ENCODE measurements around the gene PRR20A. TPM values are rescaled to one million over a fixed set of nuclear protein-coding genes. Genes with fewer than 3 reads are reported as not detected.
"Not testable (repeated sequence)": the region's sequence is repeated elsewhere in the genome, so short reads cannot be mapped to it uniquely, and the experiment has no call there.

PRR20A gene
- total RNA-seq: not detected

- CTCF ChIA-PET, H3K27ac Mint-ChIP-seq: not testable (repeated sequence)
These were observed at the start of gene PRR20A for GRCh38 chr13:57140235-57140968. PRR20A (plus strand) TSS chr13:57140918; CDS start chr13:57141305, 387 bp downstream.

GRCh38 chr13:57114945-57115344 lies 25.8 kb upstream of the PRR20A start:
- Mint-ChIP-seq H3K27me3 (no peaks in the 10 kb centered on the region), H3K4me1 (ENCODE audit: low read depth) (no peaks in the 10 kb centered on the region), H3K27ac (no peak overlapping the region), H3K4me3 (no peak overlapping the region), H3K9me3 (peaks cover 26% of the 10 kb centered on the region), H3K36me3 (ENCODE audit: low read depth) (no peaks in the 10 kb centered on the region)
- TF ChIP-seq, protein P1, sequence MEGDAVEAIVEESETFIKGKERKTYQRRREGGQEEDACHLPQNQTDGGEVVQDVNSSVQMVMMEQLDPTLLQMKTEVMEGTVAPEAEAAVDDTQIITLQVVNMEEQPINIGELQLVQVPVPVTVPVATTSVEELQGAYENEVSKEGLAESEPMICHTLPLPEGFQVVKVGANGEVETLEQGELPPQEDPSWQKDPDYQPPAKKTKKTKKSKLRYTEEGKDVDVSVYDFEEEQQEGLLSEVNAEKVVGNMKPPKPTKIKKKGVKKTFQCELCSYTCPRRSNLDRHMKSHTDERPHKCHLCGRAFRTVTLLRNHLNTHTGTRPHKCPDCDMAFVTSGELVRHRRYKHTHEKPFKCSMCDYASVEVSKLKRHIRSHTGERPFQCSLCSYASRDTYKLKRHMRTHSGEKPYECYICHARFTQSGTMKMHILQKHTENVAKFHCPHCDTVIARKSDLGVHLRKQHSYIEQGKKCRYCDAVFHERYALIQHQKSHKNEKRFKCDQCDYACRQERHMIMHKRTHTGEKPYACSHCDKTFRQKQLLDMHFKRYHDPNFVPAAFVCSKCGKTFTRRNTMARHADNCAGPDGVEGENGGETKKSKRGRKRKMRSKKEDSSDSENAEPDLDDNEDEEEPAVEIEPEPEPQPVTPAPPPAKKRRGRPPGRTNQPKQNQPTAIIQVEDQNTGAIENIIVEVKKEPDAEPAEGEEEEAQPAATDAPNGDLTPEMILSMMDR (IDR thresholded peaks at IDR 0.05): no peak
- ChIA-PET POLR2A (no interaction called here), CTCF (no interaction called here)
- no peak for DNase-seq
- no peak for ATAC-seq
- intact Hi-C loops (cut with micrococcal nuclease): no loop called here

More at GRCh38 chr13:57140235-57140968, at the start of gene PRR20A:
- H3K4me3 Mint-ChIP-seq; POLR2A ChIA-PET; H3K9me3 Mint-ChIP-seq; H3K27me3 Mint-ChIP-seq; ATAC-seq; DNase-seq; H3K4me1 Mint-ChIP-seq (ENCODE audit: low read depth); intact Hi-C loops (cut with micrococcal nuclease); H3K36me3 Mint-ChIP-seq (ENCODE audit: low read depth): not testable (repeated sequence)

DNA sequence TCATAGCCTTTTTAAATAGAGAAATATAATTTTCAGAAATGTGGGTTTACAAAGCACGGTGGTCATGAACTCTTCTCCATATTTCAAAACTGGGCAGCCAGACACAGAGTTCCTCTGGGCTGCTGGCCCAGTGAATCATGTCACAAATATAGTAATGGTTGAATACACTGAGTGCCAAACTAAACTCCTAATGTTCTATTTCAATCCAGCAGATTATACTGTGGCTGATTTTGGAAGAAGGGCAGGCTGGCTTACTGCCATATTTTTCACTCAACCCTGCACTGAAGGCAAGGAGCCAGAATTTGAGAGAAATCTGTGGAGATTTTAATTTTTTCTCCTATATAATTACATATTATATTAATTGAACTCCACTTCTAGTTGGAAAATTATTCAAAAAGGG lies 17.0 kb upstream of the PRR20A start:
- DNase-seq: no peak
- ATAC-seq: no peak
- ChIA-PET CTCF (no interaction called here), POLR2A (no interaction called here)
- H3K27ac Mint-ChIP-seq: no peak overlapping the region
- TF ChIP-seq, protein P1 (IDR thresholded peaks at IDR 0.05): no peak
- H3K4me1 Mint-ChIP-seq (ENCODE audit: low read depth): no peaks in the 10 kb centered on the region
- H3K36me3 Mint-ChIP-seq (ENCODE audit: low read depth): no peaks in the 10 kb centered on the region
- intact Hi-C loops (cut with micrococcal nuclease): no loop called here
- no peak overlapping the region for H3K4me3 Mint-ChIP-seq
- no peaks in the 10 kb centered on the region for H3K27me3 Mint-ChIP-seq
- peaks cover 5% of the 10 kb centered on the region for H3K9me3 Mint-ChIP-seq

- no peak for ATAC-seq
- POLR2A ChIA-PET: no interaction called here
- Mint-ChIP-seq H3K4me1 (ENCODE audit: low read depth) (no peaks in the 10 kb centered on the region), H3K4me3 (no peak overlapping the region), H3K36me3 (ENCODE audit: low read depth) (no peaks in the 10 kb centered on the region), H3K27me3 (no peaks in the 10 kb centered on the region), H3K27ac (no peak overlapping the region), H3K9me3 (peaks cover 8% of the 10 kb centered on the region)
- TF ChIP-seq, protein P1 (IDR thresholded peaks at IDR 0.05): no peak
- CTCF ChIA-PET: no interaction called here
- intact Hi-C loops (cut with micrococcal nuclease): no loop called here
- DNase-seq: no peak
These were observed 11.8 kb upstream of the PRR20A start for GRCh38 chr13:57128909-57129308.

DNA sequence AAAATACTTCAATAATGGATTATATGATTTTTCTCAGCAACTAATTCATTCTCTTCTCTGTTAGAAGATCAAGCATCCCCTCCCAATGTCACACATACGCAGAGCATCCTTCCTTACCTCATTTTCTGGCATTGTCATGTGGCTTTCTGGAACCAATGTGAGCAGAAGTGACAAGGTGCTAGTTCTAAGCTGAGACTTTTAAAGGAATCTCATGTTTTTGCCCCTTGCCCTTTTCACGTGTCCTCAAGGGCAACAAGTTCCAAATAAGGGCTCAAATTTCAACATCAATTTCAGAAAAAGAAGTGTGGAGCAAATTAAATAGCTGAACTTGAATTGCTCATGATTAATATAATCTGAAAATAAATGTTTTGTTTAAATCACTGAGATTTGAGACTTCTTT lies 4.6 kb upstream of the PRR20A start:
- H3K27ac Mint-ChIP-seq: no peak overlapping the region
- no peak for ATAC-seq

More for the DNA sequence above, 4.6 kb upstream of the PRR20A start:
- Mint-ChIP-seq H3K4me3 (no peak overlapping the region), H3K36me3 (ENCODE audit: low read depth) (no peaks in the 10 kb centered on the region), H3K27me3 (no peaks in the 10 kb centered on the region), H3K9me3 (peaks cover 11% of the 10 kb centered on the region), H3K4me1 (ENCODE audit: low read depth) (no peaks in the 10 kb centered on the region)
- no peak for DNase-seq
- TF ChIP-seq, protein P1 (IDR thresholded peaks at IDR 0.05): no peak
- ChIA-PET CTCF (no interaction called here), POLR2A (no interaction called here)
- intact Hi-C loops (cut with micrococcal nuclease): no loop called here

Measured in activated CD8-positive, alpha-beta T cell treated with anti-CD3 and anti-CD28 coated beads for 36 hours (primary cell).